Measurements from ENCODE around the gene IQCE. TPM values are rescaled to one million over a fixed set of nuclear protein-coding genes. Genes with fewer than 3 reads are reported as not detected.

The IQCE gene
- total RNA-seq, 1 donor from 2014 or later, result 11.5 TPM

DNA sequence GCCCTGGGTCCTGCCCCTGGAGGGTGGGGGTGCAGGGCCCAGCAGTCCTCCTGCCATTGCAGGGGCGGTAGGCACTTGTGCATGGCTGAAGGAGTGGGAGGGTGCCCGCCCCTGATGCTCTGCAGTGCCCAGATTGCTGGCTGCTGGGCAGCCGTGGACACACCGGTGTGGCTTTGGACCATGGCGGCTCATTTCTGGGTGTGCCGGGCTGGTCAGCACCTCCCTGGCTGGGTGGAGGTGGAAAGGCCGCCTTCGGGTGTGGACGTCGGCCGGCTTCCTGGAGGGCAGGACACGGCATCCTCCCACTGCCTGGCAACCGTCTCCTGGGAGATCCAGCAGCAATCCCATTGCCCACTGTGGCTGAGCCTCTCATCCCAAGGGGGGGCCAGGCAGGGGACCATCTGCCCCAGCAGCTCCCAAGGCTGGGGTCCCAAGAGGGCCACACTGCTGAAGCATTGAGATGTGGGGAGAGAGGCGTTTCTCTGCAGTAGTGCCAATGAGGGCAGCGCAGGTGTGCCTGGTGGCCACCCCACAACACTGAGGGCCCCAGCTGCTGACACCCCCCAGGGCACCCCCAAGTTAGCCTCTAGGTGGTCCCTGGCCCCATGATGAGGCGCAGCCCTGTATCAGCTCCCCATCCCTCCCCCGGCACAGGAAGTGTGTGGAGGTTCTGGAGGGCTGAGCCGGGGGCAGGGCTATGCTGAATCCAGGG lies 85.9 kb downstream of the IQCE start:
- intact Hi-C loops (cut with DNase I), result loop anchor here (5.0 kb wide), 1 partner anchor 37 kb away; no protein-coding TSS in a partner anchor
- no peak for ATAC-seq
- no peak for DNase-seq (ENCODE audit: missing footprints)

DNA sequence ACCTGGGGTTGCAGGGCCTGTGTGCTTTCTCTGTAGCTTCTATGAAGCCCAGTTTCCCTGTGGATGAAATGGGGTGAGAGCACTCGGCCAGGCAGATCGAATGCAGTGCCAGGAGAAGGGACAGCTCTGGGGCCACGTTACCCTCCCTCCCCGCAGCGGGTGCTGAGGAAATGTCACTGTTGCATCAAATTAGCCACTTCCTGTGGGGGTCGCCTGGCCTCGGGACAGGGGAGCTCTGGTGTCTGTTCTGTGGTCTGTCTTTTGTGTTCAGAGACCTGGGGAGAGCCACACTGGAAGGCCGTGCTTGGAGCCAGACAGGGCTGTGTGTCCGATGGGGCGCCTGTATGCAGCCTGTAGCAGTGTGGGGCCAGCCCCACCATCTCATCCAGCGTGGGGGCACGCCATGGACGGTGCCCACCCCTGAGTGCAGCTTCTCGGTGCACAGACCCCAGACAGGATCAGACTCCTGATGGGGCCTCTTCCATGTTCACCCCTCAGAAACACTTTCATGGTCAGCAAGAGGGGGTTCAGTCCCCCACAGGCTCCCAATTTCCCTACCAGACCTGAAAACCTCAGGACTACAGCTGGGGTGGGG lies 86.6 kb downstream of the IQCE start:
- DNase-seq (ENCODE audit: missing footprints) (no peak), ATAC-seq (no peak)
- intact Hi-C loops (cut with DNase I), result no loop called here

GRCh38 chr7:2646336-2646679 lies 87.5 kb downstream of the IQCE start:
- ATAC-seq (no peak), DNase-seq (ENCODE audit: missing footprints) (no peak)
- intact Hi-C loops (cut with DNase I), result no loop called here

DNA sequence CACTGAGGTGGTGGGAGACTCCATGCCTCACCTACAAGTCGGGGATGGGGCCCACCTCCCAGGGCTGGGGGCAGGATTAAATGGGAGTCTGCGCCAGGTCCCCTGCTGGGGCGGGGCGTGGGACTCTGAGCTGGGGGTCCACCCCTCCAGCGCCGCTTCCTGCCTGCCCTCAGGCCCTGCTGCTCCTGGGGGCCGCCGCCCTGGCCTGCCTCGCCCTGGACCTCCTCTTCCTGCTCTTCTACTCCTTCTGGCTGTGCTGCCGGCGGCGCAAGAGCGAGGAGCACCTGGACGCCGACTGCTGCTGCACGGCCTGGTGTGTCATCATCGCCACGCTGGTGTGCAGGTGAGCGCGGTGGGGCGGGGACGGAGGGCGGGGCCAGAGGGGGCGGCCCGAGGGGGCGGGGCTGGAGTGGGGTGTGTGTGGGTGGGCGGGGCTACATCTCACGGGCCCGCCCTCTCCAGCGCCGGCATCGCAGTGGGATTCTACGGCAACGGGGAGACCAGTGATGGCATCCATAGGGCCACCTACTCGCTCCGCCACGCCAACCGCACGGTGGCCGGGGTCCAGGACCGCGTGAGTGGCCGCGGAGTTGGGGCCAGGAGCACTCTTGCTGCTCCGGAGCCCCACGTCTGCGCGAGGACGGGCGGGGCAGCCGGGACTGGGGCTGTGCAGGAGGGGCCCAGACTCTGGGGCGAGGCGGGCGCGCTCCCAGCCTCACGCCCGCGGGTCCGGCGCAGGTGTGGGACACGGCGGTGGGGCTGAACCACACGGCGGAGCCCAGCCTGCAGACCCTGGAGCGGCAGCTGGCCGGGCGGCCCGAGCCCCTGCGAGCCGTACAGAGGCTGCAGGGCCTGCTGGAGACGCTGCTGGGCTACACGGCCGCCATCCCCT lies 88.1 kb downstream of the IQCE start:
- intact Hi-C loops (cut with DNase I), result no loop called here
- DNase-seq (ENCODE audit: missing footprints) (no peak), ATAC-seq (no peak)

DNA sequence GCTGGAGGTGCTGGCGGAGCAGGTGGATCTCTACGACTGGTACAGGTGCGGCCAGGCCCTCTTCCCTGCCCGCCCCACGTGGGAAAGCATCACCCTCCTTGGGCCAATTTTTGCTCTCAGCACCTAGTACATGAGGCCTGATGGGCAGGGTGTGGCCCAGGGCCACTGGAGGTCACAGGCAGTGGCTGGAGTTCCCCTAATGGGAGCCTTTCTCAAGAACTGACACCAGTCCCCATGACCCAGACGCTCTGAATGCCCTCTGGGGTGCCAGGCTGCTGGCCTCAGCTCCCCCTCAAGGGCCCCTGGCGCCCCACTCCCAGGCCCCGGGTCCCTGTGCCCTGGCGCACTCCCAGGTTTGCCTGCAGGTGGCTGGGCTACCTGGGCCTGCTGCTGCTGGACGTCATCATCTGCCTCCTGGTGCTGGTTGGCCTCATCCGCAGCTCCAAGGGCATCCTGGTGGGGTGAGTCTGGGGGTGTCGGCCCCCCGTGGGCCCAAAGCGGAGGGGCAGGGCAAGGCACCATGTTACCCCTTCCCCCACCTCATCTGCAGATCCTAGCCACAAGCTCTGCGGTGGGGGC lies 88.9 kb downstream of the IQCE start:
- intact Hi-C loops (cut with DNase I), result no loop called here
- DNase-seq (ENCODE audit: missing footprints), result no peak
- no peak for ATAC-seq

- ATAC-seq, result no peak
Observed at GRCh38 chr7:2649139-2649838, 90.5 kb downstream of the IQCE start.

DNA sequence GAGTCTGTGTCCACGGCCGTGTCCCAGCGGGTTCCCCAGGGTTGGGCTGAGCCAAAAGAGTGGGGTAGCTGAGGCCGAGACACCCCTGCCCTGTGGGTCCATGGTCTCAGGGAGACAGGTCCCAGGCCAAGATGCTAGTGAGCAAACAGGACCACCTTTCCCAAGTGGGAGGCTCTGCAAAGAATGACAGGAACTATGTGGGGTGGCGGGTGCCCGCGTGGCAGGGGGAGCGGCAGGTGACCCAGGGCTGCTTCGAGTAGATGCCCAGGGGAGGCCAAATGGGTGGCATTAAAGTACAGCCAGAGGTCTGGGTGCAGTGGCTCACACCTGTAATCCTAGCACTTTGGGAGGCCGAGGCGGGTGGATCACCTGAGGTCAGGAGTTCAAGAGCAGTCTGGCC lies 91.2 kb downstream of the IQCE start:
- no peak for ATAC-seq
- DNase-seq (ENCODE audit: missing footprints), result no peak
- intact Hi-C loops (cut with DNase I), result no loop called here

More at GRCh38 chr7:2649139-2649838, 90.5 kb downstream of the IQCE start:
- DNase-seq (ENCODE audit: missing footprints), result no peak
- intact Hi-C loops (cut with DNase I), result no loop called here

DNA sequence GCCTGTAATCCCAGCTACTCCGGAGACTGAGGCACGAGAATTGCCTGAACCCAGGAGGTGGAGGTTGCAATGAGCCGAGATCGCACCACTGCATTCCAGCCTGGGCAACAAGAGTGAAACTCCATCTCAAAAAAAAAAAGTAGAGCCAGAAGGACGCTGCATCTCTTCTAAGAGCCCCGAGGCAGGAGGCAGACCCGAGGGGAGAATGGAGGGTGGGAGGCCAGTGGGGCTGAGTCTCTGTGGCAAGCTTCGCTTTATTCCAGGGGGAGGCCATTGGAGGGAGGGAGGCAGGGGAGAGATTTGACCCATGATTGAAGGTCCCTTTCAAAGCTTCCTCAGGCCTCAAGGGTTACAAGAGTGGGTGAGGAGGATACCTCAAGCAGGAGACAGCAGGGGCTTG lies 91.7 kb downstream of the IQCE start:
- ATAC-seq (no peak), DNase-seq (ENCODE audit: missing footprints) (no peak)
- intact Hi-C loops (cut with DNase I), result no loop called here

GRCh38 chr7:2651336-2651735 lies 92.6 kb downstream of the IQCE start:
- no peak for DNase-seq (ENCODE audit: missing footprints)
- intact Hi-C loops (cut with DNase I), result no loop called here
- no peak for ATAC-seq

DNA sequence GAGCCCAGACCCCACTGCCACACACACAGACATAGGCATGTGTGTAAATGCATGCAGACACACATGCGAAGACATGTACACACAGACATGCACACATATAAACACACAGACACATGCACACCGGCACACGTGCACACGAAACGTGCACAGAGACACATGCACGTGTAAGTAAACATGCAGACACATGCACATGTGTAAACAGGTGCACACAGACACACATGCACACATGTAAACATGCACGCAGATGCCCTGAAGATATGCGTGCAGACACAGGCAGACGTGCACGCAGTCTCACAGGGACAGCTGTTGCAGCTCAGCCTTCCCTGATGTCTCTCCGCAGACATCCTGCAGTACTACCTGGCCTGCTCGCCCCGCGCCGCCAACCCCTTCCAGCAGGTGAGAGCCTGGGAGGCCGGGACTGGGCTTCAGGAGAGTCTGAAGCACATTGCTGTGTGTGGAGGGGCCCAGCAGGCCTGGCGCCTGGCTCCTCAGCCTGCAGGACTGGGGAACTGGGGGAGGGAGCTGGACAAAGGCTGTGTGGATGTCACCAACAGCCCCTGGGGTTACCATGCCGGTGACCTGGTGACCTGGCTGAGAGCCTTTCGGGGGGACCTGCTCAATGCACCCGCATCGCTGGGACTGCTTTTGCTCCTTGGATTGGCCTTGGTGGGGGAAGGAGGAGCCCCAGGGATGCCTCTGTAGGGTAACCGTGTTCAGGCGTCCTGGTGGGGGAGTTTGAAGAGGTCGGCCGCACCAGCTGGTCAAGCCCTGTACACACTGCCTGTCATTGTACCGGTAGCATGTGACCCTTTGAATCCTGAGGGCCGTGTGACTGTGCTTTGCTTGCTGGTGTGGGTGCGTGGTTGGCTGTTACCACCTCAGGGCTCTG lies 93.3 kb downstream of the IQCE start:
- intact Hi-C loops (cut with DNase I), result no loop called here
- ATAC-seq, result no peak
- no peak for DNase-seq (ENCODE audit: missing footprints)

GRCh38 chr7:2652736-2653060 lies 93.9 kb downstream of the IQCE start:
- no peak for ATAC-seq
- DNase-seq (ENCODE audit: missing footprints), result no peak
- intact Hi-C loops (cut with DNase I), result no loop called here

GRCh38 chr7:2654059-2654458 lies 95.3 kb downstream of the IQCE start:
- intact Hi-C loops (cut with DNase I), result no loop called here
- no peak for ATAC-seq
- DNase-seq (ENCODE audit: missing footprints), result no peak

- ATAC-seq (no peak), DNase-seq (ENCODE audit: missing footprints) (no peak)
- intact Hi-C loops (cut with DNase I), result no loop called here
Observed at GRCh38 chr7:2655870-2656614, 97.3 kb downstream of the IQCE start.

- ATAC-seq, result no peak
- intact Hi-C loops (cut with DNase I), result no loop called here
- no peak for DNase-seq (ENCODE audit: missing footprints)
Observed at GRCh38 chr7:2657208-2657607, 98.4 kb downstream of the IQCE start.

- no peak for ATAC-seq
- no peak for DNase-seq (ENCODE audit: missing footprints)
- intact Hi-C loops (cut with DNase I), result no loop called here
Observed at GRCh38 chr7:2657920-2658671, 99.3 kb downstream of the IQCE start.

- no peak for ATAC-seq
- intact Hi-C loops (cut with DNase I), result no loop called here
- no peak for DNase-seq (ENCODE audit: missing footprints)
Observed at GRCh38 chr7:2658941-2659340, 100.2 kb downstream of the IQCE start.

Measured in Right ventricle myocardium inferior (tissue), 1 donor.